VCaP (cell line): ENCODE data around the gene GUCY1B1.

Experiments
- H3K27ac ChIP-seq: fragments of 450-650 bp; 2 replicates; pipeline ENCODE4 v1.5.1; 2017
- CTCF ChIP-seq: fragments of 450-650 bp; conservative IDR thresholded peaks from 2 replicates; pipeline ENCODE4 v1.5.1; 2017; ENCODE audit warnings: mild to moderate bottlenecking, moderate library complexity

The GUCY1B1 gene

GRCh38 chr4:155818639-155819038 is 59.8 kb downstream of the GUCY1B1 start:
- no peak overlapping the region for H3K27ac ChIP-seq
- TF ChIP-seq CTCF, result no peak

GRCh38 chr4:155819066-155819465 is 60.2 kb downstream of the GUCY1B1 start:
- TF ChIP-seq CTCF, result no peak
- no peak overlapping the region for H3K27ac ChIP-seq

- H3K27ac ChIP-seq, result no peak overlapping the region
- no peak for TF ChIP-seq CTCF
Measured at GRCh38 chr4:155820887-155821518, 62.2 kb downstream of the GUCY1B1 start.

- no peak for TF ChIP-seq CTCF
- no peak overlapping the region for H3K27ac ChIP-seq
Measured at GRCh38 chr4:155822572-155822971, 63.8 kb downstream of the GUCY1B1 start.

- no peak overlapping the region for H3K27ac ChIP-seq
- no peak for TF ChIP-seq CTCF
Measured at GRCh38 chr4:155828628-155829027, 69.8 kb downstream of the GUCY1B1 start.

GRCh38 chr4:155832664-155833063 is 73.8 kb downstream of the GUCY1B1 start:
- TF ChIP-seq CTCF, result no peak
- H3K27ac ChIP-seq, result no peak overlapping the region

- TF ChIP-seq CTCF, result no peak
- no peak overlapping the region for H3K27ac ChIP-seq
Measured at GRCh38 chr4:155837203-155837796, 78.5 kb downstream of the GUCY1B1 start.
